Stimulated activated CD8-positive, alpha-beta memory T cell treated with anti-CD3 and anti-CD28 coated beads, Interleukin-4, amount 100 ng/mL, for 4 hours (primary cell): ENCODE measurements around the gene STX19.

Experiments used
- DNase-seq, 2 donors: peaks; one replicate each; pipeline ENCODE4 v3.0.0-alpha.2; 2020; ENCODE audit warnings: low read depth in 2 of 2, low spot score in 1 of 2

STX19 gene

DNA sequence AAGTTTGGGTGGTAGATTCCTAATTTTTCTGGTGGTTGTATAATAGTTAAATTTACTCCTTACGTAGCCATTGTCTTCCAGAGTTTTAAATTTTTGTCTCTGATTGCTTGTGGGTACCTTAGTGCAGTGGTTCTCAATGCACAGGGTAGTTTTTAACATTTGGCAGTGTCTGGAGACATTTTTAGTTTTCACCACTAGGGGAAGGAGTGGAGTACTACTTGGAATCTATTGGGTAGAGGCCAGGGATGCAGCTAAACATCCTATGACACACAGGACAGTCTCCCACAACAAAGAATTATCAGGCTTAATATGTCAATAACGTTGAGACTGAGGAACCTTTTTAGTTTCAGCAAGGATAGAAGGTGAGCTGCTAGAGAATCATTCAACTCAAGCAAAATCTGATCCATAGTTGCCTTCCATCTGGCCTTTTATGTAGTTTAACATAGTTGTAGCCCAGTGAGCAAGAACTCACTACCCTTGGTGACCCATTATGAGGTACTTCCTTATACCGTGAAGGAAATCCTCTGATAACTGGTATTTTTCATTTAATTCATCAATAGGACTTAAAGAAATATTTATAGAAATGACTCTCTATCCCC, 8.6 kb upstream of the STX19 start:
- DNase-seq, result no peak

DNA sequence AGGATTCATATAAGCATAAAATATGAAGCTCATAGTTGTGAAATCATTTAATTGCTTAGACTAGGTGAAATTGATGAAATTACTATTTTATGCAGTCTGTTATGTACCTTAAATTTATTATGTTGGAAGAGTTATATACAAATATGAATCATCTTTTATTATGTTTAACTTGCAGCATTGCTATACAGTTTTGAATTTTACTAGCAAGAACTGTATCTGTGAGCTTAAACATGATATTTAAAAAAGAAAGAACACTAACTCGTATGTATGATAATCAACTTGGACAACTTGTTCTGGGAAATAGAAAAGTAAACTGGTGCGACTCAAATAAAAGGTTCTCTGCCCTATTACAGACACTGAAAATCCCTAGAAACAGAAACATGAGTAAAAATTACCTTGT, 1.8 kb downstream of the STX19 start:
- no peak for DNase-seq

DNA sequence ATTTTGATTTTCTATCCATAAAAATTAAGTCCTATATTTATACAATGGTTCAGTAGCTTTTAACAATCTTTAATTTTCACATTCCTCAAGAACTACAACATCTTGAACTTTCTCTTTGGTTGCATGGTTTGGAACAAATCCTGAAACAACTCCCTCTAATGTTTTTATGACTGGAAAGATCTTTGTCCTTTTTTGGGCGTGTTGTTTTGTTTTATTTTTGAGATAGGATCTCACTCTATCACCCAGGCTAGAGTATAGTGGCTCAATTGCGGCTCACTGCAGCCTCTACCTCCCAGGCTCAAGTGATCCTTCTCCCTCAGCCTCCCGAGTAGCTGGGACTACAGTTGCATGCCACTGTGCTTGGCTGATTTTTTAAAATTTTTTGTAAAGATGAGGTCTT, 4.0 kb downstream of the STX19 start:
- no peak for DNase-seq

DNA sequence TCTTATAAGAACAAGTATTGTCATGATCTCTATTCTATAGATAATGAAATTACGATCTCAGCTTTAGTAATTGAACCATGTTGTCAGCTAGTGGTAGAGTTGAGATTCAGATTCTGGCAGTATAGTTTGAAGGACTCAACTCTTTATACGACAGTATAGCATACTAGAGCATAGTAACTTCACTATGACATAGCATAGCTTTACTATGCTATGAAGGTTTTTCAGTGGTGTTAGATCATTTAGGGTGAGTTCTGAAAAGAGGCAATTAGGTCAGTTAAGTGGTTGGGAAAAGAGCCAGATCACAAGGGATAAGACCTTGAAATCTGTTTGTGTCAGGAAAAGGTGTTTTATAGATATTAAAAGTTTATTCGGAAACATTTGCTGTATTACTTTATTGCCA, 8.1 kb downstream of the STX19 start:
- no peak for DNase-seq

DNA sequence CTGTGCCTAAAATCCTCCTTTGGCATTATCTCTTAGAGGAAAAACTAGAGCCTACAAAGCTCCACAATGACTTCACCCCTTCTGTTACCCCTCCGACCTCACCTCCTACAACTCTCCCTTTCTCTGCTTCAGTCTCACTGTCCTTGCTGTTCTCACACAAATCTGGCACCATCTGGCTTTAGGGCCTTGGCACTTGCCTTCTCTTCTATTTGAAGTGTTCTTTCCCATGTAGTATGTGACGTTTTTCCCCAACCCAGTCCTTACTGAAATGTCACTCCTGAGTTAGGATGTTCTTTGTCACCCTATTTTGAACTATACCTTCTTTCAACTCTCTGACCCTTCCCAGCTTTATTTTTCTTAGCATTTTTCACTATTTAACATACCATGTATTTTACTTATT, 8.7 kb downstream of the STX19 start:
- no peak for DNase-seq

DNA sequence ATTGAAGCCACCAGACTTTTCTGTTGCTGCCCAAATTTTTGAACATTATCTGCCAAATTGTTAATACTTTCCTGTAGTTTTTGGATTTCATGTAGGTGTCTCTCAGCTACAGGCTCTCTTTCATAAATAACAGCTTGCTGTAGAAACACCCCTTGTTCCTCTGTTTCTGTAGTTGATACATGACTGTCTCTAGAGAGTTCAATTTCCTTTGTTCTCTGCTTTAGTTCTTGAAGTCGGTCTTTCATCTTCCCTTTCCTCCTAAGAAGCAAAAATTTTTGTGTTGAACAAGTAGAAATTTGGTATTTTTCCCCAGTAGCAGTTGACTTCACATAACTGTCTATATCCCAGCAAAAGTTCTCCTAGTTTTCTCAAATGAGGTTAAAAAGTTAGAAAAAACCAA, 13.4 kb downstream of the STX19 start:
- DNase-seq, result no peak

DNA sequence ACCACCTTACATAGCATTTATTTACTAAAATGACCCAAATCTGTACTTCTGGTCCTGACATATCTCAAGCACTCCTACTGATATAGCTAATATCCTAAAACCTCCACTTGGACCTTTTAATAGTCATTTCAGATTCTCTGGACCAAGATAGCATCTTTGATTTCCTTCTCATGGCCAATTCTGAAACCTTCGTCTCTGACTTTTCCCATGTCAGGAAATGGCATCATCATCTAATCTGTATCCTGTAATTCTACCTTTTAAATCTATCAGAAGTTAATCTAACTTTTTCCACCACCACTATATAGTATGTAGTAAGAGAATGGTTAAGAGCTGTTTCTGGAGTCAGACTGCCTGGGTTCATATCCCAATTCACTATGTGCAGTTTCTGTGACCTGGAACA, 16.2 kb downstream of the STX19 start:
- no peak for DNase-seq

DNA sequence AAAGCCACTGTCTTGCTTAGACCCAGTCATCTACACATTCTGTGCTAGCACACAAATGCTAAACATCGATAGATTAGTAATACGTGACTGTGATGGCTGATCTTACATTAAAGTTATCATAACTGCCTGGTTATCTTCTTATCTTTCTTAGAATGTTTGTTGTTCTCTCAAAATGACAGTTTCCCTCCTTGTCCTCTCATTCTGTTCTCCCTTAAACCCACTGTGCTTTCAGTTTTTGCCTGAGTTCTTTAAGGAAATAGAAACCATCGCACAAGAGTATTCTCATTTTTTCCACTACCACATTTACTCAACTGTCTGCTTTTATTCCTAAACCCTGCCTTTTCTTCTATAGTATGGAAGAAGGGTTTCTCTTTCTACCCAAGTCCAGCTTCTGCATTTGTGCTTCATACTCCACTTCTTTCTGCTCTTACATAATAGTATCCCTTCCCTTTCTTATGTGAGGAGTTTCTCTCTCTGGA, 17.1 kb downstream of the STX19 start:
- no peak for DNase-seq

DNA sequence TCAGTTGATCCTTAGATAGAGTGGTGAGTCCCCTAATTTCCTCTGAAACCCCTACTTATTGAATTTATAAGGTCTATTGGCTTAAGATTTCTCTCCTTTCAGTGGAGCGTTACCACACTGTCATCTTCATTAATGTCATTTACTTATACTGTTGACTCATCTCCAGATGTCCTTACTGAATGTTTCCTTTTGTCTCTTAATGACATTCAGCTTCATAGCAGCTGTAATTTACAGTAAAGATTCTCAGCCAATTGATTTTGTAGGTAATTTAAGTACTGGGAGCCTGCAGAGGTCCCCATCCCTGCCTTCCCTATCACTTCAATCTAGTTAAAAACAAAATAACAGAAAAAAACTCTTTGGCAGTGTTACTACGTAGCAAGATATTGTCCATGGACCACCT, 18.8 kb downstream of the STX19 start:
- no peak for DNase-seq

DNA sequence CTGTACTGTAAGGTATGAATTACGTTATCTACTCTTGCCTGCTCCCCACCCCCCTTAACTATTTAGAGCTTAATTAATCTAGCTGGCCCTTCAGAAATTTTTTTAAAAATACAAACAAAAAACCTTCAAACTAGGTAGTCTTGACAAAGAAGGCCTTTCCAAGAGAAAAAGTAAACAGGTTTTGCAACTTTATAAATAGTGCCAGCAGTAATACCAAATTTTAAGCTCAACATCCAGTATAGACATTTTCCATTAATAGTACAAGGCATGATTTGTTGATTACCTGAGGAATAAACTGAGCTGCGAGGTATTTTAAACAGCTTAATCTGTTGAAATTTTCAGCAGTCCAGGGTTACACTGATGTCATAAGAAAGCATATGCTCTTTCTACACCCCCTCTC, 20.1 kb downstream of the STX19 start:
- no peak for DNase-seq

DNA sequence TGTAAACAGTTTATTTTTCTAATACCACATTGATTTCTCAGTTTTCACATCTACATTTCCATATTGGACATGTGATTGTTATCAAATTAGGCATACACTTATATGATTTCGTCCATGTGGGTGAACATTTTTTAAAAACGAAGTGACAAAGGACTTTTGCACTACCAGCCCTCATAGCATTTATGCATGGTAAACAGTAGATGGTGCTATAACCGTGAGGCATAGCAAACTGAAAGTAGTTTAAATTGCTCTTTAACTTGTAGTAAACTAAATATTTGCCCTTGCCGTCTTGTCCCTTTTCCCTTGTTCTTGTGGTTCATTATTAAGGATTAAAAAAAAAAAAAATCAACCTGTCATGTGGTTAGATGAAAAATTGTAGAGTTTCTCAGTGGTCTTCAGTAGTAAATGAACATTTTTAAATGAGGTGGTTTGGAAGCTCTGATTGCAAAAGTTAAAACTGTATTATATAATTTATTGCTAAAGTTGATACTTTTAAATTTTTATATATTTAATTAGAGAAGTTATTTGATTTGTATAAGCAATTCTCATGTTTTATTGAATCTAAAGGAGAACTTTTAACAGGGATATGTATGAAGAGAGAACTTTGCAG, 24.0 kb downstream of the STX19 start:
- DNase-seq, result no peak

DNA sequence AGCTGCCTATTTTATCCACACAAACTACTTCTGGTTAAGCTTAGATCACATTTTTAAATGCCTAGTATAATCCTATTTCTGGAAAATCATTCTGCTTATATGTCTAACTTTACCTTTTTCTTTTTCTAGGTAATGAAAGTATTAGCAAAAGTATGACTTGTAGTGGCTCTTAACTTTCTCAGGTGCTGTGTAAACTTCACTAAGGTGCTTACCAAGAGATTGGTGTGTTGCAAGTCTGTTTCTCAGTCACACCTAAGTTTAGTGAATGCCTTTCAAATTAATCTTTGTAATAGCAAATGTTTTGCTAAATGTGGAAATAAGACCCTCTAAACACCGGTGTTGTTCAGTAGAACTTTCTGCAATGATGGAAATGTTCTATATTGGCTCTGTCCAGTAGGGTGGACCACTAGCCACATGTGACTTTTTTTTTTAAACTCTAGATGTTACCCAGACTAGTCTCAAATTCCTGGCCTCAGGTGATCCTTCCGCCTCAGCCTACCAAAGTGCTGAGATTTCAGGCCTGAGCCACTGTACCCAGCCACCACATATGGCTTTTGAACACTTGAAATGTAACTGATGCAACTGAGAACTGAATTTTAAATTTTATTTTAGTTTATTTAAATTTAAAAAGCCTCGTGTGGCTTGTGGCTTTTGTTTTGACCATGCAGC, 26.4 kb downstream of the STX19 start:
- no peak for DNase-seq

DNA sequence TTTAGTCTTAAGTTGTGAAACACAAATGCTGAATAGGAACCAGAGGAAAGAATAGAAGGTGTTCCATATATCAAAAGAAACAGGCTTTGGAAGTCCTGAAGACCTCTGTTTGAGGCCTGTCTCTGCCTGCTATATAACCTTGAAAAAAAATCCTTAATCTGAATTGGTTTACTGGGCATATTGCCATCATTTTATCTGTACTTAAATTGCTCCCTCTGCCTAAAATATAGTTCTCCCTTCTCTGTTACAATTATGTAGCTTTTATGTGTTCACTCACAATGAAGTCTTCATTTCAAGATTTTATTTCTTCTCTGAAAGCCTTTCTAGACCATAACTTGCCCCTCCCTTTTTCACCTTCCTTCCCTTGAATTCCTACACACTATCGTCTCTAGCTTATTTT, 27.2 kb downstream of the STX19 start:
- no peak for DNase-seq

DNA sequence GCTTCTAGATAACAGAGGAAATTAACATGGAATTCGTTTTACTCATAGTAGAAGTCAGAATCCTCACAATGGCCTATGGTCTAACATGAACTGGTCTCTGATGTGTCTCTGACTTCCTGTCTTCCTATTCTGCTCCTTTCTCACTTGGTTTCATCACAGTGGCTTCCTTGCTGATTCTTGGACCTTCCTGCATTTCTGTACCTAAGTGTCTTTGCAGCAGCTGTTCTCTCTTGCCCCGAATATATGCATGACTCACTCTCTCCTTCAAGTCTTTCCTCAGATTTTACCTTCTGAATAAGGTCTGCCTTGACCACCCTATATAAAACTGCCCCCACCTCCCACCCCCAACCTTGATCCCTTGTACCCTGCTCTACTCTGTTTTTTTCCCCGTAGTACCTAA, 34.3 kb downstream of the STX19 start:
- DNase-seq, result no peak

DNA sequence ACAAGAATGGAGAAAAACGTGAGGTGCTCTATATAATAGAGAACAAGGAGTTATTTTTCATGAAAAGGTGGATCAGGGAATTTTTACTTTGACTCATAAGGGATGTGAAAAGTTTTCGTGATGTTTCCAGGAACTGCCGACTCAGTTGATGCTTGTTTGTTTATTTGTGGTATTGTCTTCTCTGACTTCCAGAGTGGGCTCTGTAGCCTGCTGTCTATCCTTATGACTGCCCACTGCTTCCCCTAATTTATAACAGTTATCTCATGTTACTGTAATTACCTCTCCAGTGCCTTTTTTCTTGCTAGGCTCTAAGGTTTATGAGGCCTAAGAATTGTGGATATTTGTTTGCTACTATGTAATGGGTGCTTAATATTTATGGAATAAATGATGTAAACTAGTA, 36.2 kb downstream of the STX19 start:
- DNase-seq, result no peak

DNA sequence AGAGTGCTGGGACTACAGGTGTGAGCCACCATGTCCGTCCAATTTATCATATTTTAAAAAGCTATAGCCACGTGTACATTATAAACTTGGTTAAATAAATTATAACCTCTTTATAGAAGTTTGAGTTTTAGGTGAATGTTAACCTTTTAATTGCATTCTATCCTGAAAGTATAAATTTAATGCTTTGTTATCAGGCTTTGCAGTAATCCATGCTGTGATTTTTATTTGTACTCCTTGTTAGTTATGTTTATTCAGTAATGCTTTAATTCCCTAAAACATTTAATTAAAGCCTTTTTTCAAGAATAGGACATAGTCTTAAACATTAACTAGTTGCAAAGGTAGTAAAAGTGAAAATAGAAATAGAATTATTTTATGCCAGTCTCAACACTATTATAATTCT, 36.8 kb downstream of the STX19 start:
- DNase-seq, result no peak

DNA sequence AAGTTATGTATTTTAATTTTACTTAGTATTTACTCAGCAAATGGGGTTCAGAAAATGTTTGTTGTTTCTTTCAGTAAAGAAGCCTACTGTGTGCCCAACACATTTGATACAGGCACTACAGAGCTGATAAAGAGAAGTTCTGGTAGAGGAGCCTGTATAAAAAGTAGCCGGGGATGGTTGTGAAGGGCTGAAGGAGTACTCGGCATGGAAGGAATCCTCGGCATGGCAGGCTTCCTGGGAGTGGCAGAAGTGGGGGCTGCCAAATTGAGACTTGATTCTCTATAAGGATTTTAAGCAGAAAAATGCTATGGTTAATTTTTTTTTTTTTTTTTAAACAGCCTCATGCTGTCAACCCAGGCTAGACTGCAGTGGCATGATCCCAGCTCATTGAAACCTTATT, 39.2 kb downstream of the STX19 start:
- no peak for DNase-seq

DNA sequence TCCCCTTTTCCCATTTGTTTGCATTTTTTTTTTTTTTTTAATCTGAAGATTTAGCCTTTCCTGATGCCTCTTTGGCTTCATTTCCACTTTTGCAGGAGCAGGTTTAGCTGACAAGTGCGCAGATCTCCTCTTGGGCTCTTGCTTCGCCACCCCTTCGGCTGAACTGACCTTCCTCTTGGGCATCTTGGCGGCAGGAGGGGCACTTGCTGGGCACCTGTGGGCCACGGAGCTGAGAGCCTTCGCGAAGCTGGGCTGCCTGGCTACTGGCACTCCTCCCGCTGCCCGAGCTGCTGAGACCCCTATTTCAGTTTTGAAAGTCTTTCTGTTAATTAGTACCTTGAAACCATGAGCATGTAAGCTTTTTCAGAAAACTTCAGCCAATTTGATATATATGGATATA, 39.6 kb downstream of the STX19 start:
- DNase-seq, result no peak

DNA sequence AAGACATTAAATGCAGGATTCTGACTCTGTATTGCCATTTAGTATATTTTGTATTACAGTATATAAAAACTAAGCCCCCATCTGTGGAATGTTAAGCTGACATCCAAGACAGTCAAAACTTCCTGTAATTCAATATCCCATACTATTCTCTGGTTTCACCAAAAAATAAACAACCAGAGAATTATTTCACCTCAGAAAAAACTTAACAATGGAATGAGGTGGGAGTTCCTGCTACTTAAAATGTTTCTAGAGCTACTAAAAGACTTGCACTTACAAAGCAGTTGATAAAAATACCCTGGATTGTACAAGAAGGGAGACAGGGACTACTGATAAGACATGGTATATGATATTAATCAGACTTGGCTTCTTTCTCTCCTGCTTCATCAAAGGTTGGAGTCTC, 40.1 kb downstream of the STX19 start:
- no peak for DNase-seq

DNA sequence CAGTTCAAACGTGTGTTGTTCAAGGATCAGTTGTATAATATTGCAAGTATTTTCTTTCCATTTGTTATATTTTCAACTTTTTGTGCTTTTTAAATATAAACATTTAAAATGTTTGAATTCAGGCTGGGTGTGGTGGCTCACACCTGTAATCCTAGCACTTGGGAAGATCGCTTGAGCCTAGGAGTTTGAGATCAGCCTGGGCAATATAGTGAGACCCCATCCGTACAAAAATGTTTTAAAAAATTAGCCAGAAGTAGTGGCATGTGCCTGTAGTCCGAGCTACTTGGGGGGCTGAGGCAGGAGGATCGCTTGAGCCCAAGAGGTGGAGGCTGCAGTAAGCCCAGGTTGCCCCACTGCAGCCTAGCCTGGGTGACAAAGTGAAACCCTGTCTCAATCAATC, 43.8 kb downstream of the STX19 start:
- DNase-seq, result no peak

DNA sequence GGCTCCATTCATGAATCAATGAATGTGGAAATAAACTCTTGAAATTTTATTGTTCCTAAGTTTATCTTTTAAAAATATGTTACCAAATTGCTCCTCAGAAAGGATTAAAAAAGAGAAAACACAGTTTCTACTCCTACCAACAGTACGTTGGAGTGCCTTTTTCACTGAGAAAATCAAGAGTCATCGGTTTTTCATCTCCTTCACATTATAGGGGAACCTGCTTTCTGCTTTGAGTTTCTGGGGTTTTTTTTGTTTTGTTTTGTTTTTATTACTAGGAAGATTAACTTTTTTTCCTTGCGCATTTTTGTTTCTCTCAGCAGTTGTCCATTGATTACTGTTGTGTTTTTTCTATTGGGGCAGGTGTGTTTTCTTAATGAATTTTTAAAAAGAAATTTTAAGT, 45.0 kb downstream of the STX19 start:
- DNase-seq, result no peak

DNA sequence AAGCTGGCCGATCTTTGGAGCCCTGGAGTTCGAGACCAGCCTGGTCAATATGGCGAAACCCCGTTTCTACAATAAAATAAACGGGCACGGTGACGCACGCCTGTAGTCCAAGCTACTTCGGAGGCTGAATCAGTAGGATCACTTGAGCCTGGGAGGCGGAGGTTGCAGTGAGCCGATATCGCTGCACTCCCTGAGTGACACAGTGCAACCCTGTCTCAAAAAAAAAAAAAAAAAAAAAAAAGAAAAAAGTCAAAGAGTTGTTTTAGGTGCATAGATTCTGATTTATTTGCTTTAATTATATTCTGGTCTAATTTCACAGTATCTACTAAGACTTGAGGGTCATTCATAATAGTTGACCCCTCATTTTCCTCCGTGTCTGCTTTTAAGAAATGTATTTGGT, 46.7 kb downstream of the STX19 start:
- no peak for DNase-seq
